ENCODE measurements around the gene SLC30A2. TPM values are rescaled to one million over a fixed set of nuclear protein-coding genes. Genes with fewer than 3 reads are reported as not detected.
A peak's percentile ranks its signal among the peaks of the same experiment; 100 is the strongest.

The SLC30A2 gene
- total and polyA plus RNA-seq, 9 of the 15 experiments (the other 6 are each of a cell fraction or from before 2014, with no cell fraction given): 0.01 to 0.18 (median 0.06) TPM; not detected in 3

- TF ChIP-seq ZNF124 (CRISPR knock-in tag; IDR thresholded peaks at IDR 0.05) (no peak), MCM7 (IDR thresholded peaks at IDR 0.05) (no peak), SOX6 (IDR thresholded peaks at IDR 0.05) (no peak), BHLHE40 (IDR thresholded peaks at IDR 0.05; ENCODE audit: low read length) (no peak), KLF16 (IDR thresholded peaks at IDR 0.05) (no peak), ZNF79 (CRISPR knock-in tag; IDR thresholded peaks at IDR 0.05; ENCODE audit: low read depth) (no peak), IFI16 (CRISPR knock-in tag; IDR thresholded peaks at IDR 0.05) (no peak), TBP (optimal IDR thresholded peaks at IDR 0.05; ENCODE audit: low read depth, low read length) (no peak), NUFIP1 (IDR thresholded peaks at IDR 0.05; ENCODE audit: partially characterized antibody) (no peak), POLR2G (IDR thresholded peaks at IDR 0.05; ENCODE audit: low read depth, low read length) (no peak), ZNF175 (CRISPR knock-in tag; IDR thresholded peaks at IDR 0.05; ENCODE audit: low read depth) (no peak), ZNF384 (IDR thresholded peaks at IDR 0.05; ENCODE audit: low read depth, low read length) (peak; percentile 69), RBM14 (IDR thresholded peaks at IDR 0.05; ENCODE audit: borderline replicate concordance, insufficient read depth, low read depth, low read length) (no peak), SRSF1 (IDR thresholded peaks at IDR 0.05; ENCODE audit: low read depth, low read length) (no peak), BRD9 (IDR thresholded peaks at IDR 0.05; ENCODE audit: low read depth, partially characterized antibody) (peak; percentile 55), GABPB2 (CRISPR knock-in tag; conservative IDR thresholded peaks at IDR 0.05) (no peak), SMC3 (conservative IDR thresholded peaks at IDR 0.05; ENCODE audit: insufficient read depth, low read depth, low read length) (peak; percentile 44; the same call in 1 of the 2 replicates), GABPB1 (CRISPR knock-in tag; IDR thresholded peaks at IDR 0.05) (0 out of 2 replicates have a peak, but pooled peaks have one; percentile 25), MXD1 (CRISPR knock-in tag; IDR thresholded peaks at IDR 0.05; ENCODE audit: borderline replicate concordance, poor library complexity, severe bottlenecking) (no peak), HNRNPUL1 (IDR thresholded peaks at IDR 0.05; ENCODE audit: low read length) (no peak), FOXJ3 (CRISPR knock-in tag; IDR thresholded peaks at IDR 0.05) (no peak), TEAD1 (CRISPR knock-in tag; IDR thresholded peaks at IDR 0.05) (no peak), ZC3H8 (IDR thresholded peaks at IDR 0.05) (no peak), NFIC (IDR thresholded peaks at IDR 0.05) (0 out of 2 replicates have a peak, but pooled peaks have one; percentile 25), SAFB (IDR thresholded peaks at IDR 0.05; ENCODE audit: borderline replicate concordance, low read depth, low read length) (no peak), ATF7 (IDR thresholded peaks at IDR 0.05) (no peak)
- TF ChIP-seq, protein P1, sequence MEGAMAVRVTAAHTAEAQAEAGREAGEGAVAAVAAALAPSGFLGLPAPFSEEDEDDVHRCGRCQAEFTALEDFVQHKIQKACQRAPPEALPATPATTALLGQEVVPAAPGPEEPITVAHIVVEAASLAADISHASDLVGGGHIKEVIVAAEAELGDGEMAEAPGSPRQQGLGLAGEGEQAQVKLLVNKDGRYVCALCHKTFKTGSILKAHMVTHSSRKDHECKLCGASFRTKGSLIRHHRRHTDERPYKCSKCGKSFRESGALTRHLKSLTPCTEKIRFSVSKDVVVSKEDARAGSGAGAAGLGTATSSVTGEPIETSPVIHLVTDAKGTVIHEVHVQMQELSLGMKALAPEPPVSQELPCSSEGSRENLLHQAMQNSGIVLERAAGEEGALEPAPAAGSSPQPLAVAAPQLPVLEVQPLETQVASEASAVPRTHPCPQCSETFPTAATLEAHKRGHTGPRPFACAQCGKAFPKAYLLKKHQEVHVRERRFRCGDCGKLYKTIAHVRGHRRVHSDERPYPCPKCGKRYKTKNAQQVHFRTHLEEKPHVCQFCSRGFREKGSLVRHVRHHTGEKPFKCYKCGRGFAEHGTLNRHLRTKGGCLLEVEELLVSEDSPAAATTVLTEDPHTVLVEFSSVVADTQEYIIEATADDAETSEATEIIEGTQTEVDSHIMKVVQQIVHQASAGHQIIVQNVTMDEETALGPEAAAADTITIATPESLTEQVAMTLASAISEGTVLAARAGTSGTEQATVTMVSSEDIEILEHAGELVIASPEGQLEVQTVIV (CRISPR knock-in tag; IDR thresholded peaks at IDR 0.05; ENCODE audit: borderline replicate concordance): no peak
- TF ChIP-seq, protein P2, sequence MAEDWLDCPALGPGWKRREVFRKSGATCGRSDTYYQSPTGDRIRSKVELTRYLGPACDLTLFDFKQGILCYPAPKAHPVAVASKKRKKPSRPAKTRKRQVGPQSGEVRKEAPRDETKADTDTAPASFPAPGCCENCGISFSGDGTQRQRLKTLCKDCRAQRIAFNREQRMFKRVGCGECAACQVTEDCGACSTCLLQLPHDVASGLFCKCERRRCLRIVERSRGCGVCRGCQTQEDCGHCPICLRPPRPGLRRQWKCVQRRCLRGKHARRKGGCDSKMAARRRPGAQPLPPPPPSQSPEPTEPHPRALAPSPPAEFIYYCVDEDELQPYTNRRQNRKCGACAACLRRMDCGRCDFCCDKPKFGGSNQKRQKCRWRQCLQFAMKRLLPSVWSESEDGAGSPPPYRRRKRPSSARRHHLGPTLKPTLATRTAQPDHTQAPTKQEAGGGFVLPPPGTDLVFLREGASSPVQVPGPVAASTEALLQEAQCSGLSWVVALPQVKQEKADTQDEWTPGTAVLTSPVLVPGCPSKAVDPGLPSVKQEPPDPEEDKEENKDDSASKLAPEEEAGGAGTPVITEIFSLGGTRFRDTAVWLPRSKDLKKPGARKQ (CRISPR knock-in tag; IDR thresholded peaks at IDR 0.05): no peak
These were observed 36.0 kb downstream of the SLC30A2 start (continued) for GRCh38 chr1:26009796-26010447.
